NCI-H2107 (cell line): ENCODE data around the gene HSPB6.

Experiments used
- DNase-seq: peaks from one replicate; lab custom pipeline; 2025; lab: John Stamatoyannopoulos, UW

The HSPB6 gene

GRCh38 chr19:35716801-35717664, 39.8 kb downstream of the HSPB6 start:
- DNase-seq: peak; percentile 77

- no peak for DNase-seq
Observed at GRCh38 chr19:35715981-35716800, 40.6 kb downstream of the HSPB6 start.

- no peak for DNase-seq
Observed at GRCh38 chr19:35715355-35715809, 41.4 kb downstream of the HSPB6 start.

GRCh38 chr19:35714601-35715354, 42.1 kb downstream of the HSPB6 start:
- no peak for DNase-seq

- DNase-seq: no peak
Observed at GRCh38 chr19:35713904-35714495, 42.8 kb downstream of the HSPB6 start.

GRCh38 chr19:35713506-35713850, 43.4 kb downstream of the HSPB6 start:
- no peak for DNase-seq

- no peak for DNase-seq
Observed at GRCh38 chr19:35712567-35713505, 44.0 kb downstream of the HSPB6 start.

GRCh38 chr19:35710784-35711723, 45.8 kb downstream of the HSPB6 start:
- DNase-seq: no peak

GRCh38 chr19:35708391-35708790, 48.4 kb downstream of the HSPB6 start:
- DNase-seq: no peak
